K562 (cell line): ENCODE measurements around the gene DNALI1. TPM values are rescaled to one million over a fixed set of nuclear protein-coding genes. Genes with fewer than 3 reads are reported as not detected.

Source experiments
- ATF6 ChIP-seq: sonication (generic); formaldehyde crosslinking; IDR thresholded peaks from 2 replicates; pipeline ENCODE4 v1.4.0; 2020; ENCODE audit warnings: mild to moderate bottlenecking, missing genetic modification reagents
- CHCHD3 ChIP-seq: fragments of 250-450 bp; sonication (Bioruptor Pico); IDR thresholded peaks from 2 replicates; pipeline ENCODE4 v2.1.2; 2022; ENCODE audit warnings: mild to moderate bottlenecking
- DACH1 ChIP-seq: fragments of 450-650 bp; IDR thresholded peaks from 2 replicates; pipeline ENCODE4 v1.6.1; 2018; ENCODE audit not compliant: partially characterized antibody
- KLF16 ChIP-seq: IDR thresholded peaks from 2 replicates; pipeline ENCODE4 v1.6.1; 2016; ENCODE audit warnings: antibody characterized with exemption
- MEF2A ChIP-seq: IDR thresholded peaks from 2 replicates; pipeline ENCODE4 v1.6.1; 2011; ENCODE audit warnings: low read depth, mild to moderate bottlenecking, low read length, moderate library complexity; ENCODE audit not compliant: control insufficient read depth
- NFYB ChIP-seq: IDR thresholded peaks from 2 replicates; pipeline ENCODE4 v1.6.1; 2011; ENCODE audit warnings: mild to moderate bottlenecking, moderate library complexity; ENCODE audit not compliant: insufficient read length; ENCODE audit errors: extremely low read depth
- RCOR1 ChIP-seq, 2 experiments: IDR thresholded peaks; 2 replicates each; pipeline ENCODE4 v1.6.1; 2012; ENCODE audit warnings: low read depth in 2 of 2, low read length in 2 of 2, borderline replicate concordance in 1 of 2, improper control_type of control experiment in 1 of 2
- SIN3A ChIP-seq, 2 experiments: fragments of 150-350 bp in 1 of 2; IDR thresholded peaks; 2 replicates each; pipeline ENCODE4 v1.6.1; 2011 to 2016; ENCODE audit warnings: borderline replicate concordance in 2 of 2, low read depth in 2 of 2, low read length in 2 of 2, mild to moderate bottlenecking in 2 of 2, moderate library complexity in 2 of 2; ENCODE audit not compliant: control insufficient read depth in 1 of 2
- TCF7L2 ChIP-seq: fragments of 150-350 bp; IDR thresholded peaks from 2 replicates; pipeline ENCODE4 v1.6.1; 2016; ENCODE audit warnings: low read depth, mild to moderate bottlenecking, low read length, moderate library complexity
- TEAD1 ChIP-seq, 2 experiments: fragments of 450-650 bp in 1 of 2; sonication (generic) in 1 of 2; formaldehyde crosslinking; IDR thresholded peaks; 2 replicates each; pipeline versions ENCODE4 v1.4.0 to v1.8.0; 2020 to 2022; ENCODE audit warnings: mild to moderate bottlenecking in 2 of 2, missing genetic modification reagents in 1 of 2
- THRAP3 ChIP-seq: fragments of 450-650 bp; IDR thresholded peaks from 2 replicates; pipeline ENCODE4 v1.6.1; 2016; ENCODE audit warnings: mild to moderate bottlenecking, inconsistent platforms, borderline replicate concordance
- ZHX1 ChIP-seq: fragments of 150-350 bp; conservative IDR thresholded peaks from 2 replicates; pipeline ENCODE4 v1.6.1; 2014; ENCODE audit warnings: low read length
- ZNF354B ChIP-seq: fragments of 250-450 bp; sonication (Bioruptor Pico); IDR thresholded peaks from 2 replicates; pipeline ENCODE4 v1.4.0; 2020
- ZNF696 ChIP-seq: fragments of 250-450 bp; sonication (Bioruptor Pico); conservative IDR thresholded peaks from 2 replicates; pipeline ENCODE4 v1.4.0; 2020; ENCODE audit warnings: mild to moderate bottlenecking, moderate library complexity
- ZNF76 ChIP-seq: fragments of 250-450 bp; sonication (Bioruptor Pico); IDR thresholded peaks from 2 replicates; pipeline ENCODE4 v1.4.0; 2020; ENCODE audit warnings: mild to moderate bottlenecking, moderate library complexity, borderline replicate concordance
- ZZZ3 ChIP-seq: fragments of 450-650 bp; IDR thresholded peaks from 2 replicates; pipeline ENCODE4 v1.6.1; 2016; ENCODE audit warnings: antibody characterized with exemption, mild to moderate bottlenecking, moderate library complexity
- polyA plus RNA-seq, 8 experiments: library from polyadenylated mRNA; depleted of rRNA in 4 of 8; stranded (reverse) in 5 of 8; unstranded in 3 of 8; fragments of >200 nt; fragmentation: Nextera tagmentation in 2 of 8; fragmentation: Illumina TruSeq in 1 of 8; extraction: Ambion mirVana in 2 of 8; extraction: Trizol in 1 of 8; gene quantifications; 2 replicates each; pipeline versions ENCODE4 v1.2.1 to v1.2.3, GENCODE V29; 2011 to 2014; ENCODE audit warnings: inconsistent platforms in 1 of 8, missing spikeins in 1 of 8
- total RNA-seq, 7 experiments: library from RNA; depleted of rRNA in 6 of 7; stranded (reverse); fragments of >200 nt in 6 of 7; fragmentation: Illumina TruSeq in 2 of 7; extraction: Trizol in 2 of 7; gene quantifications; 2 replicates each; pipeline versions ENCODE4 v1.2.1 to v1.2.3, GENCODE V29; 2011 to 2021; ENCODE audit warnings: low replicate concordance in 1 of 7
- TF ChIP-seq, protein P1 (sequence below): fragments of 450-650 bp; IDR thresholded peaks from 2 replicates; pipeline ENCODE4 v1.6.1; 2016; ENCODE audit warnings: antibody characterized with exemption
- TF ChIP-seq, protein P2 (sequence below), 2 experiments: fragments of 450-650 bp in 1 of 2; sonication (generic) in 1 of 2; formaldehyde crosslinking; conservative IDR thresholded peaks; 2 replicates each; pipeline versions ENCODE4 v1.4.0 to v1.8.1; 2020 to 2022; ENCODE audit warnings: mild to moderate bottlenecking in 1 of 2, missing genetic modification reagents in 1 of 2
- TF ChIP-seq, protein P3 (sequence below): sonication (generic); formaldehyde crosslinking; IDR thresholded peaks from 2 replicates; pipeline ENCODE4 v1.8.1; 2022; ENCODE audit warnings: missing genetic modification reagents

DNALI1 gene
- total and polyA plus RNA-seq, 9 of the 15 experiments (the other 6 are each of a cell fraction or from before 2014, with no cell fraction given): 0.87 to 5.6 (median 1.2) TPM

DNA sequence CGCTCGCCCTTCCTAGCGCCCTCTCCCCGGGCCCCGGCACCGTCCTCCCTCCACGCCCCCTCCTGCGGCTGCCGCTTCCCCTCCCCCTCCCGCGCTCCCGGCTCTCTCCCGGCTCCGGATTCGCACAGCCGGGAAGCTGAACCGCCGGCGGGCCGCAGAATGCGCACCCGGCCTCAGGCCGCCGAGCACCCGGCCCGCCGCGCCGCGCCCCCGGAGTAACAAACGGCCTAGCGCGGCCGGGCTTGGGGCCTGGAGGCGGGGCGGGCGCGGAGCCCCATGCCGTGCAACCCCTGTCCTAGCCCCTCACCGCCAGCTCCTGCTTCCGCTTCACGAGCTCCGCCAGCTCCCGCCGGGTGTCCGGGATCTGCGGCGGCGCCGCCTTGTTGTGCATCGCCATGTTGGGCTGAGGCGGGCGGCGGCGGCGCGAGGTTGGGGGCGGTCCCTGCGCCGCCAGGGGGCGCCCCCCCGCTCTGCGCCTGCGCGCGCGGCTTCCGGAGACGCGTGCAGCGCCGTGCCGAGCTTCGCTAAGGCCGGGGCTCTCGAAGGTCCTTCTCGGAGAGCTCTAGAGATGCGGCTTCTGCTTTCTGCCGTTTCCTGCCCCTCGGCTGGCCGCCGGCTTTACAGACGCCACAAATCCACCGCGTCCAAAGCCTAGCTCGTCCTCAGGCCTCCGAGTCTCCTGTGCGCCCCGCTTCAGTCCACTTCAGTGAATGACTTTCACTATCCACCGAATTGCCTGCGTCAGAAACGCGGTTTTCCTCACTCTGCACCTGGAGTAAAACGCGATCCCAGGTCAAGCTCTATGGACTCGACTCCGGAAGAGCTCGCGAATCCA lies 42.2 kb upstream of the DNALI1 start, which contains the start of gene MEAF6 (continued):
- TF ChIP-seq ZHX1 (0 out of 2 replicates have a peak, but pooled peaks have one; percentile 33), DACH1 (no peak), KLF16 (no peak), MEF2A (no peak), CHCHD3 (CRISPR knock-in tag) (0 out of 2 replicates have a peak, but pooled peaks have one; percentile 39), SIN3A (IDR thresholded peaks at IDR 0.05; ENCODE audit: borderline replicate concordance in 2 of 2, control insufficient read depth in 1 of 2, low read depth in 2 of 2, low read length in 2 of 2) (peak; percentile 60 to 86; a peak in 2 of 4 replicates), ZZZ3 (no peak), RCOR1 (IDR thresholded peaks at IDR 0.05; ENCODE audit: borderline replicate concordance in 1 of 2, low read depth in 2 of 2, low read length in 2 of 2) (no peak), THRAP3 (no peak), ATF6 (CRISPR knock-in tag) (peak; percentile 93; the same call in 1 of the 2 replicates), ZNF354B (CRISPR knock-in tag) (no peak), TCF7L2 (no peak), NFYB (no peak), ZNF76 (CRISPR knock-in tag) (no peak), ZNF696 (CRISPR knock-in tag) (no peak), TEAD1 (CRISPR knock-in tag; IDR thresholded peaks at IDR 0.05) (peak in 1 of 2 experiments; percentile 36; a peak in 1 of 4 replicates)
- TF ChIP-seq, protein P1, sequence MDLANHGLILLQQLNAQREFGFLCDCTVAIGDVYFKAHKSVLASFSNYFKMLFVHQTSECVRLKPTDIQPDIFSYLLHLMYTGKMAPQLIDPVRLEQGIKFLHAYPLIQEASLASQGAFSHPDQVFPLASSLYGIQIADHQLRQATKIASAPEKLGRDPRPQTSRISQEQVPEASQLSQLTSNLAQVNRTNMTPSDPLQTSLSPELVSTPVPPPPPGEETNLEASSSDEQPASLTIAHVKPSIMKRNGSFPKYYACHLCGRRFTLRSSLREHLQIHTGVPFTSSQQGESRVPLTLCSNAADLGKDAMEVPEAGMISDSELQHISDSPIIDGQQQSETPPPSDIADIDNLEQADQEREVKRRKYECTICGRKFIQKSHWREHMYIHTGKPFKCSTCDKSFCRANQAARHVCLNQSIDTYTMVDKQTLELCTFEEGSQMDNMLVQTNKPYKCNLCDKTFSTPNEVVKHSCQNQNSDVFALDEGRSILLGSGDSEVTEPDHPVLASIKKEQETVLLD: peak; percentile 76
- TF ChIP-seq, protein P2, sequence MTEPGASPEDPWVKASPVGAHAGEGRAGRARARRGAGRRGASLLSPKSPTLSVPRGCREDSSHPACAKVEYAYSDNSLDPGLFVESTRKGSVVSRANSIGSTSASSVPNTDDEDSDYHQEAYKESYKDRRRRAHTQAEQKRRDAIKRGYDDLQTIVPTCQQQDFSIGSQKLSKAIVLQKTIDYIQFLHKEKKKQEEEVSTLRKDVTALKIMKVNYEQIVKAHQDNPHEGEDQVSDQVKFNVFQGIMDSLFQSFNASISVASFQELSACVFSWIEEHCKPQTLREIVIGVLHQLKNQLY (CRISPR knock-in tag; conservative IDR thresholded peaks at IDR 0.05): no peak
- TF ChIP-seq, protein P3, sequence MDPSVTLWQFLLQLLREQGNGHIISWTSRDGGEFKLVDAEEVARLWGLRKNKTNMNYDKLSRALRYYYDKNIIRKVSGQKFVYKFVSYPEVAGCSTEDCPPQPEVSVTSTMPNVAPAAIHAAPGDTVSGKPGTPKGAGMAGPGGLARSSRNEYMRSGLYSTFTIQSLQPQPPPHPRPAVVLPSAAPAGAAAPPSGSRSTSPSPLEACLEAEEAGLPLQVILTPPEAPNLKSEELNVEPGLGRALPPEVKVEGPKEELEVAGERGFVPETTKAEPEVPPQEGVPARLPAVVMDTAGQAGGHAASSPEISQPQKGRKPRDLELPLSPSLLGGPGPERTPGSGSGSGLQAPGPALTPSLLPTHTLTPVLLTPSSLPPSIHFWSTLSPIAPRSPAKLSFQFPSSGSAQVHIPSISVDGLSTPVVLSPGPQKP (CRISPR knock-in tag): no peak
